Epithelial cell of esophagus (primary cell): Measurements from ENCODE around the gene TICRR.

Experiments used
- DNase-seq: peaks from one replicate; pipeline ENCODE4 v3.0.0; 2010; ENCODE audit warnings: low read depth
- H3K4me3 ChIP-seq: 2 replicates; pipeline ENCODE4 v1.5.1; 2011; ENCODE audit warnings: mild to moderate bottlenecking, low read length, control low read depth
- TF ChIP-seq, protein P1 (sequence below): IDR thresholded peaks from 2 replicates; pipeline ENCODE4 v1.5.1; 2011; ENCODE audit warnings: low read depth, mild to moderate bottlenecking, low read length, control low read depth, inconsistent platforms; ENCODE audit not compliant: insufficient read depth; ENCODE audit errors: missing control alignments

Gene TICRR

DNA sequence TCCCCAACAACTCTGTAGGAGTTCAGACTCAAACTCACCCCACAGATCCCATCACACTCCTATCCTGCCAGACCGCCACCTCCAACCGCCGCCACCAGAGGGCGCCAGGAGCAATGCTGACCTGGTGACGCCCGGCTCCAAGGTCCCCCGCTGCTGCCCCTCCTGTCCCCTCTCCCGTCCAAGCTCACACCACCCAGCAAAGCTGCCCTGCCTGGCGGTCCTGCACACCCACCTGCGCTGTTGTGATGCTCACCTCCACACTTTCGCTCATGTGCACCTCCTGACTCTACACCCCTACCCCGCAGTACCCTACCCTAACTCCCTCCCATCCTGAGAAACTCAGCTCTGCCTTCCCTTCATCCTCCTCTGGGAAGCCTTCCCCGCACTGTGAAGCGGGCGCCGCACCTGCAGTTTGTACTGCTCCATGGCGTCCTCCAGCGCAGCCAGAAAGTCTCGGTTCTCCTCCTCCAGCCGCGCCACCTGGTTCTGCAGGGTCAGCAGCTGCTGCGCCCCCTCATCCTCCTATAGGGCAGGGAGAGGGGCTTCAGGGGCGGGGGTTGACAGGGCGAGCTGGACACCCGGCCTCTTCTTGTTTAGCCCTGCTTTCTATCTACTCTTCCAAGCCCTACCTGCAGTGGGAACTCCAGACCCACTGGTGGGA, 72.1 kb downstream of the TICRR start:
- TF ChIP-seq, protein P1, sequence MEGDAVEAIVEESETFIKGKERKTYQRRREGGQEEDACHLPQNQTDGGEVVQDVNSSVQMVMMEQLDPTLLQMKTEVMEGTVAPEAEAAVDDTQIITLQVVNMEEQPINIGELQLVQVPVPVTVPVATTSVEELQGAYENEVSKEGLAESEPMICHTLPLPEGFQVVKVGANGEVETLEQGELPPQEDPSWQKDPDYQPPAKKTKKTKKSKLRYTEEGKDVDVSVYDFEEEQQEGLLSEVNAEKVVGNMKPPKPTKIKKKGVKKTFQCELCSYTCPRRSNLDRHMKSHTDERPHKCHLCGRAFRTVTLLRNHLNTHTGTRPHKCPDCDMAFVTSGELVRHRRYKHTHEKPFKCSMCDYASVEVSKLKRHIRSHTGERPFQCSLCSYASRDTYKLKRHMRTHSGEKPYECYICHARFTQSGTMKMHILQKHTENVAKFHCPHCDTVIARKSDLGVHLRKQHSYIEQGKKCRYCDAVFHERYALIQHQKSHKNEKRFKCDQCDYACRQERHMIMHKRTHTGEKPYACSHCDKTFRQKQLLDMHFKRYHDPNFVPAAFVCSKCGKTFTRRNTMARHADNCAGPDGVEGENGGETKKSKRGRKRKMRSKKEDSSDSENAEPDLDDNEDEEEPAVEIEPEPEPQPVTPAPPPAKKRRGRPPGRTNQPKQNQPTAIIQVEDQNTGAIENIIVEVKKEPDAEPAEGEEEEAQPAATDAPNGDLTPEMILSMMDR = peak; percentile 81
- DNase-seq = peak; percentile 54
- no peak overlapping the region for H3K4me3 ChIP-seq

DNA sequence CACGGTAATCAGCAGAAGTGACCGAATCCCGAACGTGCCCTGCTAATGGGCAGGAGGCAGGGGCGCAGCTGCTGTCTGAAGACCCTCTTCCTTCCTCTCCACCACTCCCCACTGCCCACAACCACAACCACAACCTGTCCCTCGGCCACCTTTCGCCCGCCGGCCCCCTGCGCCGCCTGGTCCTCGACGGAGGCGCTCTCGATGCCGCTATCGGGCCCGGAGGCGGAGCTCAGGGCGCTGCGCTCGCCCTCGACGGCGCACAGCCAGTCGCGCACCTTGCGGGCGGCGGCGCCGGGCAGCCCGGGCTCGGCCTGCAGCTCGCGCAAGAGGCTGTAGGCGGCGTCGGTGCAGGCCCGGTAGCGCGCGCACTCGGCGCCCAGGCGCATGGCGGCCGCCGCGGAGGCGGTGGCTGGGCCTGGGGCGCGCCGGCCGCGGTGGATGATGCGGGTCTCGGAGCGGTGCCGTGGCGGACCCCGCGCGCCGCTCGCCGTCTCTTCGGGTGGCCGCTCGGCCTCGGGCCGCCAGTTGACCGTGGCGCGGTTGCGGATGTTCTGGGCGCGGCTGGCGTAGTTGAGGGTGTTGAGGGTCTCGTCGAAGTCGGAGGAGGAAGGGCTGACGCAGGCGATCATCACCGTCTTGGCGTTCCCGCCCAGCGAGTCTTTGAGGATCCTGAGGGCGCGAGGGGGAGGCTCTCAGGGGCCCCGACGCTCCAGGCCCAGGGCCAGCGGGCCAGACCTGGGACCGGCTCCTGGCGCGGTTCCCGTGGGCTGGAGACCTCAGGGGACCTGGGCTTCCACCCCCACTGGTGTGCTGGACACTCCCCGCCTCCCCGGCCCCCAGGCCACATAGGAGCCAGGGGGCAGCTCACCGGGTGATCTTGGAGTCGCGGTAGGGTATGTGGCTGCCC, 73.1 kb downstream of the TICRR start:
- TF ChIP-seq, protein P1 = no peak
- no peak for DNase-seq
- no peak overlapping the region for H3K4me3 ChIP-seq

DNA sequence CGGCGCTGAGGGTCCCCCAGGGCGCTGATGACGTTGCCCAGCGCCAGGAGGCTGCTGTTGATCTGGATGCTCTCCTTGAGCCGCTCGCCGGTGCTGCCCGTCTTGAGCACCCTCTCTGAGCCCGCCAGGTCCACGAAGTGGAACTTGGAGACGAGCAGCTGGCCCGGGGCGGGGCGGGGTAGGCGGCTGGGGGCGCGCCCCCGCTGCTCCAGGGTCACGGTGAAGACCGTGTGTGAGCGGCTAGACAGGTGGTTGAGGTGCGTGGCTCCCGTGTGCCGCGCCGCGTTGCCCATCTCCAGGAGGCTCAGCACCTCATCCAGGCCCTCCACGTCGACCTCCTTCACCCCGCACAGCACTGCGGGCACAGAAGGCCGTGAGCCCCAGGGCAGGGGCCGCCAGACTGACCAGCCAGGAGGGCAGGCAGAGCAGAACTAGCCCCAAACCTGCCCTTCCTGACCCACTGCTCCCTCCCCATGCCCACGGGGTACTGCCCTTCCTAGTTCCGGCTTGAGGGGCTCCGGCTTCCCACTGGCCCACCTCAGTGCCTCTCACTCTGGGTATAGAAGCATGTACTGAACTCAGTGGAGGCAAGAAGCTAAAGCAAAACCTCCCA, 73.8 kb downstream of the TICRR start:
- TF ChIP-seq, protein P1 = no peak
- no peak overlapping the region for H3K4me3 ChIP-seq
- no peak for DNase-seq

DNA sequence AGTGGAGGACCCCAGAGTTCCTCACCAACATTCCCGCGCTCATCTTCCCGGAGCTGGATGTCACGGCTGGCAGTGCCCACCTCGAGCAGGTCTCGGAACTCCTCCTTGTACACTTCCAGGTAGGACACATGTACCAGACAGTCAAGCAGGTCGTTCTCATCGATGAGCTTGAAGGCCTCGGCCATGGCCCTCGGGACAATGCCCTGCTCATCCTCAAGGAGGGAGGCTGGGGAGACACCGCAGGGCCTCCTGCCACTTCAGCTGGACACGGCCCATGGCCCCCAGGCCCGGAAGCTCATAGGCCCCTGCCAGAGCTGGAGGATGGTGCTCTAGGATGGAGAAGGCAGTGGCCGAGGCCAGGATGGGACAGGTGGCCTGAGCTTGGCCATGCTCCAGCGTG, 74.4 kb downstream of the TICRR start:
- TF ChIP-seq, protein P1 = no peak
- no peak for DNase-seq
- H3K4me3 ChIP-seq = no peak overlapping the region

DNA sequence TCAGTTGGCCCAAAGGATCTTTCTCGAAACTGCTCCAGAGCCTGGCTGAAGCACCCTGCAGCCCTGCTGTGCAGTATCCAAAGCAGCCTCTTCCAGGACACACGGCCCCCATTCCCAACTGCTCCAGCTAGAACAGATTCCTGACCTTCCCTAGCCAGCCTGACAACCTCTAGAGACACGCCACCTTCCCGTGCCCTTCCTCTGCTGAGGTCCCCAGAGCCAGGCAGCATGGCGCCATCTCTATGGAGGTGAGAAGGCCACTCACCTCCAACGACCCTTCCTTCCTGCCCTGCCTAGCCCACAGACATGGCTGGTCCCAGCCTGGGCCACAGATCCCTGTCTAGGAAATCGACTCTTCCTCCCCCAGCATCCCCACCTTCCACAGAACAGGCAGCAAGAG, 76.9 kb downstream of the TICRR start:
- no peak for DNase-seq
- TF ChIP-seq, protein P1 = no peak
- no peak overlapping the region for H3K4me3 ChIP-seq

DNA sequence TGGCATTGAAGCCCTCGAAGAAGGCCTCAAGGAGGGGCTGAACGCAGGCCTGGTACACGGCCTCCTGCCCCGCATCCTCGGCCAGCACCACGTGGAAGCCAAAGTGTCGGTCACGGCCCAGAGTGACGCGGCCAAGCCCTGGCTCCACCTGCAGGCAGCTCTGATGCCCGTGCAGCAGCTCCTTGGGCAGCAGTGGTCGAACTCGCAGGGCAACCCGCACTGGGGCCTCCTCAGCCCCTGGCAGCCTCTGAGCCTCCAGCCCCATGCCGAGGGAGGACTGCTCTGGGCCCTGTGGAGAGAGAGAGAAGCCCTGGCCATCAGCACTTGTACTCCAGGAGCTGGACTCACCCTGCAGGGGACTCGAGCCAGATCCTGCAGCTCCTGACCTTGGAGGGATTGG, 77.4 kb downstream of the TICRR start:
- no peak for DNase-seq
- H3K4me3 ChIP-seq = no peak overlapping the region
- TF ChIP-seq, protein P1 = no peak

DNA sequence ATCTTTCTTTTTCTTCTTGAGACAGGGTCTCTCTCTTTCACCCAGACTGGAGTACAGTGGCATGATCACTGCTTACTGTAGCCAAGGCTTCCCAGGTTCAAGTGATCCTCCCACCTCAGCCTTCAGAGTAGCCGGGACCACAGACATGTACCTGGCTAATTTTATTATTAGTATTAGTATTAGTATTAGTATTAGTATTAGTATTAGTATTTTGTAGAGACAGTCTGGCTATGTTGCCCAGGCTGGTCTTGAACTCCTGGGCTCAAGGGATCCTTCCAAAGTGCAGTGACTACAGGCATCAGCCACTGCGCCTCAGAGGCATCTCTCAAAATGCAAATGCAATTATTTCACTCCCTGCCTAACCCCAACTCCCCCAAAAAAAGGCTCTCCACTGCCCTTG, 78.3 kb downstream of the TICRR start:
- TF ChIP-seq, protein P1 = no peak
- no peak for DNase-seq

More for the DNA sequence above, 78.3 kb downstream of the TICRR start:
- no peak overlapping the region for H3K4me3 ChIP-seq
